ENCODE measurements around the gene ARHGAP42. TPM values are rescaled to one million over a fixed set of nuclear protein-coding genes. Genes with fewer than 3 reads are reported as not detected.

ARHGAP42 gene
- total RNA-seq, 1 donor from 2014 or later = 16.3 TPM

DNA sequence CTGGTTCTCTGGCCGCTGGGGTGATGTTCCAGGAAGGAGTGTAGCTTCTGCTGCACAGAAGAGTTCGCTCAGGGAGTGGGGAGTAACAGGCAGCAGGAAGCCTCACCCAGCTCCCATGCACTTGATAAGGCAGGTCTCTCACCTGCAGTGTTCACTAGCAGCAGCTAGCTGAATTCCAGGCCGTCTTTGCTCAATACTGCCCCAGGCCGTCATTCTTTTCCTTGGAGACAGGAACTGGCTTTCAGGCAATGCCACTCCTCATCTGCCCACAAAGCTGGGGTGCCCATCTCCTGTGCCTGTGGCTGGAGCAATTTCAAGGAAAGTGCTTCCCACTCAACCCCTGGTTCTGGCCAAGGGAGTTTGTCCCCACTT, 66.1 kb downstream of the ARHGAP42 start:
- no peak for TF ChIP-seq CTCF (IDR thresholded peaks at IDR 0.05)
- Histone ChIP-seq H3K36me3 (no peaks in the 10 kb centered on the region), H3K4me3 (no peak overlapping the region), H3K9me3 (peaks cover 8% of the 10 kb centered on the region), H3K4me1 (peaks cover 8% of the 10 kb centered on the region), H3K27me3 (ENCODE audit: low read depth) (no peaks in the 10 kb centered on the region), H3K27ac (no peak overlapping the region)
- no peak for DNase-seq
- intact Hi-C loops (cut with DNase I) = no loop called here
- peak; percentile 51 to 57 for ATAC-seq

- intact Hi-C loops (cut with DNase I) = no loop called here
- Histone ChIP-seq H3K36me3 (no peaks in the 10 kb centered on the region), H3K4me1 (peaks cover 10% of the 10 kb centered on the region), H3K4me3 (no peak overlapping the region), H3K27ac (no peak overlapping the region), H3K9me3 (peaks cover 8% of the 10 kb centered on the region), H3K27me3 (ENCODE audit: low read depth) (no peaks in the 10 kb centered on the region)
- DNase-seq (no peak), ATAC-seq (no peak)
- TF ChIP-seq CTCF (IDR thresholded peaks at IDR 0.05) = no peak
These were observed 66.5 kb downstream of the ARHGAP42 start for GRCh38 chr11:100753571-100753970.

DNA sequence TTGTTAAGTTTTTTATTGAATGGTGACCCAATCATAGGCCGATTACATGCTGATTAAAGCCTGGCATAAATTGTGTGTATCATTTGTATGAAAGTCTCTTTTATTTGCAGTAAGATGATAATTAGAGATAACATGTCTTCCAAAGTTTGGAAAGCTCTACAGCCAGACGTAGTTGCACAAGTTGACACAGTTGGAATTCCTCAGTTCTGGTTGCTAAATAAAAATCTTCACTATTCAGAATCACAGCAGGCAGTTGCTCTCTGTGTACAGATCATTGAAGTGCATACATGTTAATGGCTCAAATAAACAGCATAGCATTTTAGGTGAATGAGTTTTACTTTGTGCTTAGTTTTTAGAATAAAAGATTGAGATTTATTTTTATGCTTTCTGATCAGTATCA, 69.5 kb downstream of the ARHGAP42 start:
- TF ChIP-seq CTCF (IDR thresholded peaks at IDR 0.05) = no peak
- H3K9me3 ChIP-seq = no peaks in the 10 kb centered on the region
- intact Hi-C loops (cut with DNase I) = no loop called here
- no peak overlapping the region for H3K4me3 ChIP-seq
- no peak overlapping the region for H3K27ac ChIP-seq
- ATAC-seq (peak in 1 of 2 donors; percentile 40), DNase-seq (no peak)
- H3K36me3 ChIP-seq = no peaks in the 10 kb centered on the region
- H3K27me3 ChIP-seq (ENCODE audit: low read depth) = no peaks in the 10 kb centered on the region
- peaks cover 10% of the 10 kb centered on the region for H3K4me1 ChIP-seq

DNA sequence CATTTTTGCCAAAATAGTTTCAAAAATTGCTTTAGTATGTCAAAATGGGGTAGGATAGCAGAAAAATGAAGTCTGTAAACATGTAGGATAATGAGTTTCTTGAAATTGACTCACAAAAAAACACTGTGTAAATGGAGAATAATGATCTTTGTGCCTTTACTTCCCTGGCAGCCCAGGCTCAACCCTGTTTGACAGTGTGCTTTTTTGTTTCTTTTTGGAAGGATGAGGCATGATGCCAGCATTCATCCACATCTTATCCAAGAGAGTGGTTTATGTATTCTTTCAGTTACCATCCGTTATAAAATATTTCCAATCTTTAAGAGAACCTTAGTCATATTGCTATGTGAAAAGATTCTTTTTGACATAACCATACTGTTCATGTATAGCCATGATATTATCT, 70.6 kb downstream of the ARHGAP42 start:
- H3K27me3 ChIP-seq (ENCODE audit: low read depth) = no peaks in the 10 kb centered on the region
- no peak for DNase-seq
- intact Hi-C loops (cut with DNase I) = no loop called here
- H3K27ac ChIP-seq = no peak overlapping the region
- no peak for TF ChIP-seq CTCF (IDR thresholded peaks at IDR 0.05)
- H3K4me1 ChIP-seq = peaks cover 10% of the 10 kb centered on the region
- no peaks in the 10 kb centered on the region for H3K9me3 ChIP-seq
- no peak for ATAC-seq
- H3K36me3 ChIP-seq = no peaks in the 10 kb centered on the region
- H3K4me3 ChIP-seq = no peak overlapping the region

DNA sequence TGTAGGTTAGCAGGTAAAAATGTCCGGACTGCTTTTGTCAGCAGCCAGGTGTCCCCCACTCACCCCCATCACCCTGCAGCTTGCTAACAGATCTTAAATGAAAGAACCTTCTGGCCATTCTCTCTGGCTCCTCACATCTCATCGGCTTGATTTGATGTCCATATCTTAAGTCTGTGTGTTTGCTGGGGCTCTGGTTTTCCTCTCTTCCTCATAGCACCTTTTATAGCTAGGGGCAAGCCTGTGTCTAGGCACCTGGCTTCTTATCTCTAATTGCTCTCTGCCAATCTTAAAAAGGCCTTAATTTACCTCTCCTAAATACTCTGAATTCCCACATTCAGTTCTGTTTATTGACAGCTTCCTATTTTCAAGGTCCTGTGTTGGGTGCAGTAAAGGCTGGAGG, 72.0 kb downstream of the ARHGAP42 start:
- no peak overlapping the region for H3K27ac ChIP-seq
- no peaks in the 10 kb centered on the region for H3K27me3 ChIP-seq (ENCODE audit: low read depth)
- intact Hi-C loops (cut with DNase I) = no loop called here
- ATAC-seq = no peak
- DNase-seq = no peak
- H3K36me3 ChIP-seq = no peaks in the 10 kb centered on the region
- no peaks in the 10 kb centered on the region for H3K9me3 ChIP-seq
- TF ChIP-seq CTCF (IDR thresholded peaks at IDR 0.05) = no peak
- H3K4me1 ChIP-seq = peaks cover 10% of the 10 kb centered on the region
- no peak overlapping the region for H3K4me3 ChIP-seq

DNA sequence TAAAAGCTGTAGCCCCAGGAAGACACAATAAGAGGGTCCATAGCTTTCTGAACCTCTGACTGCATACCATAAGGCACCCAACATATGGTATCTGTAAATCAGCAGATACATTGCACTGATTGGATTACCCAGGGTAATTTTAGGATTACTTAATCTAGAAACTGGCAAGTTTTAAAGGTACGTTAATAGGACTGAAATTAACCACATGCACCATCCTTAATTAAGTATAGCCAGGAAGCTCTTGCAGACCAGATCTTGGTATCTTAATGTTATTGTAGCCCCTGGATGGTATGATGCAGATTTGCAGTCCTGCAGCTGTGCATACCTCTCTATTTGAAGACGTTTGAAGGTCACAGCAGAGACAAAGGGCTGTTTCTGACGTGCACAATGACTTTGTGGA, 72.8 kb downstream of the ARHGAP42 start:
- Histone ChIP-seq H3K4me1 (peaks cover 10% of the 10 kb centered on the region), H3K9me3 (no peaks in the 10 kb centered on the region), H3K27ac (no peak overlapping the region), H3K27me3 (ENCODE audit: low read depth) (no peaks in the 10 kb centered on the region), H3K36me3 (no peaks in the 10 kb centered on the region), H3K4me3 (no peak overlapping the region)
- intact Hi-C loops (cut with DNase I) = no loop called here
- ATAC-seq = no peak
- no peak for TF ChIP-seq CTCF (IDR thresholded peaks at IDR 0.05)
- no peak for DNase-seq
